AG04450 (cell line): ENCODE measurements around the gene ALG12. TPM values are rescaled to one million over a fixed set of nuclear protein-coding genes. Genes with fewer than 3 reads are reported as not detected.

Experiments used
- CTCF ChIA-PET: fragments of 300-600, 350-600 bp; formaldehyde crosslinking; extraction: SDS; loops from one replicate; lab custom pipeline; 2022; ENCODE audit warnings: antibody characterized with exemption, inconsistent platforms; lab: Charles Lee
- POLR2A ChIA-PET: fragments of 350-600 bp; formaldehyde crosslinking; extraction: SDS; loops from one replicate; lab custom pipeline; 2021; ENCODE audit warnings: antibody characterized with exemption, inconsistent platforms; lab: Yijun Ruan, JAX
- DNase-seq: peaks from one replicate; pipeline ENCODE4 v3.0.0-alpha.2; 2011; ENCODE audit warnings: low read depth, low spot score
- H3K27ac ChIP-seq: one replicate; pipeline ENCODE4 v1.5.1; 2012; ENCODE audit warnings: low read depth, low read length, control low read depth
- H3K27me3 ChIP-seq: one replicate; pipeline ENCODE4 v1.6.0; 2012; ENCODE audit warnings: low read length; ENCODE audit not compliant: control insufficient read depth, insufficient read depth
- H3K4me3 ChIP-seq: 2 replicates; pipeline ENCODE4 v1.5.1; 2011; ENCODE audit warnings: mild to moderate bottlenecking, low read depth, low read length, control low read depth
- H3K9me3 ChIP-seq: 2 replicates; pipeline ENCODE4 v1.5.1; 2012; ENCODE audit warnings: low read length; ENCODE audit not compliant: control insufficient read depth, insufficient read depth
- polyA plus RNA-seq: library from polyadenylated mRNA; depleted of rRNA; stranded (reverse); fragments of >200 nt; gene quantifications from 2 replicates; pipeline ENCODE4 v1.2.3, GENCODE V29; 2011
- TF ChIP-seq, protein P1 (sequence below): IDR thresholded peaks from 2 replicates; pipeline ENCODE4 v1.5.1; 2011; ENCODE audit warnings: low read depth, low read length, control low read depth, inconsistent platforms

Gene ALG12
- polyA plus RNA-seq, 1 experiment: 5.6 TPM

DNA sequence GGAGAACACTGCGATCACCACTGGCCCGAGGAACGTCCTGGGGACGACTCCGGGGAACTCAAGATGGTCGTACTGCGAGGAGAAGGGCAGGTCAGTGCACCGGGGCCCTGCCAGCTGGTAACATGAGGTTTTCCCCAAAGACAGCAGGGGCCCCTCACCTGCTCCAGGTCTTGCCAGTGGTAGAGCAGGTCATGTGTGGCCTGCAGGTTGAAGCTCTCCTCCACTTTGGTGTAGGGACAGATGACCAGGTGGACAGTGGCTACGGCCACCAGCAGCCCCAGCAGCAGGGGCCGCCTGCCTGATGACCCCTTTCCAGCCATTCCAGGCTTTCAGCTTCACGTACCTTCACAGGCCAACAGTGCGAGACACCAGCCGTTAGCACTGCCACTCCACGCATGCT is 4.8 kb downstream of the ALG12 start:
- Histone ChIP-seq H3K27me3 (no peaks in the 10 kb centered on the region), H3K4me3 (no peak overlapping the region), H3K9me3 (no peaks in the 10 kb centered on the region; the same call in 1 of the 2 replicates), H3K27ac (no peak overlapping the region)
- CTCF ChIA-PET: no interaction called here
- TF ChIP-seq, protein P1, sequence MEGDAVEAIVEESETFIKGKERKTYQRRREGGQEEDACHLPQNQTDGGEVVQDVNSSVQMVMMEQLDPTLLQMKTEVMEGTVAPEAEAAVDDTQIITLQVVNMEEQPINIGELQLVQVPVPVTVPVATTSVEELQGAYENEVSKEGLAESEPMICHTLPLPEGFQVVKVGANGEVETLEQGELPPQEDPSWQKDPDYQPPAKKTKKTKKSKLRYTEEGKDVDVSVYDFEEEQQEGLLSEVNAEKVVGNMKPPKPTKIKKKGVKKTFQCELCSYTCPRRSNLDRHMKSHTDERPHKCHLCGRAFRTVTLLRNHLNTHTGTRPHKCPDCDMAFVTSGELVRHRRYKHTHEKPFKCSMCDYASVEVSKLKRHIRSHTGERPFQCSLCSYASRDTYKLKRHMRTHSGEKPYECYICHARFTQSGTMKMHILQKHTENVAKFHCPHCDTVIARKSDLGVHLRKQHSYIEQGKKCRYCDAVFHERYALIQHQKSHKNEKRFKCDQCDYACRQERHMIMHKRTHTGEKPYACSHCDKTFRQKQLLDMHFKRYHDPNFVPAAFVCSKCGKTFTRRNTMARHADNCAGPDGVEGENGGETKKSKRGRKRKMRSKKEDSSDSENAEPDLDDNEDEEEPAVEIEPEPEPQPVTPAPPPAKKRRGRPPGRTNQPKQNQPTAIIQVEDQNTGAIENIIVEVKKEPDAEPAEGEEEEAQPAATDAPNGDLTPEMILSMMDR: no peak
- no peak for DNase-seq
- POLR2A ChIA-PET: no interaction called here

DNA sequence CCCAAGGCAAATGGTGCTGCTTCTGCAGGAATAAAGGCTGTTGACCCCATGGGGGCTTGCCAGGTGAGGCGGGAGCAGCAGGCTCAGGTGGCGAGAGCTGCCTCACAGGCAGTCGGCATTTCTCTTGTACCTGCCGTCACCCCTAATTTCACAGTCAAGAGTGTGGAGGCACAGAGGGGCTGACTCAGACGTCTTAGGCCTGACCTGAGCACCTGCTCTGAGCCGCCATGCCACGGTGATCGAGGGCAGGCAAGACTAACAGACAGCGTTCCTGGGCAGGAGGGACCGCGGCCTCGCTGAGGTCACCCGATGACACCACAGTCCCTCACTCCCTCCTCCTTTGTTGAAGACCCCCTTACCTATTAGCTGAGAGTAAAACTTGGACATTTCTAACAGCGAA is 5.2 kb downstream of the ALG12 start:
- Histone ChIP-seq H3K27ac (no peak overlapping the region), H3K4me3 (no peak overlapping the region), H3K27me3 (no peaks in the 10 kb centered on the region), H3K9me3 (no peaks in the 10 kb centered on the region; the same call in 1 of the 2 replicates)
- POLR2A ChIA-PET: no interaction called here
- CTCF ChIA-PET: no interaction called here
- DNase-seq: no peak
- TF ChIP-seq, protein P1: no peak

DNA sequence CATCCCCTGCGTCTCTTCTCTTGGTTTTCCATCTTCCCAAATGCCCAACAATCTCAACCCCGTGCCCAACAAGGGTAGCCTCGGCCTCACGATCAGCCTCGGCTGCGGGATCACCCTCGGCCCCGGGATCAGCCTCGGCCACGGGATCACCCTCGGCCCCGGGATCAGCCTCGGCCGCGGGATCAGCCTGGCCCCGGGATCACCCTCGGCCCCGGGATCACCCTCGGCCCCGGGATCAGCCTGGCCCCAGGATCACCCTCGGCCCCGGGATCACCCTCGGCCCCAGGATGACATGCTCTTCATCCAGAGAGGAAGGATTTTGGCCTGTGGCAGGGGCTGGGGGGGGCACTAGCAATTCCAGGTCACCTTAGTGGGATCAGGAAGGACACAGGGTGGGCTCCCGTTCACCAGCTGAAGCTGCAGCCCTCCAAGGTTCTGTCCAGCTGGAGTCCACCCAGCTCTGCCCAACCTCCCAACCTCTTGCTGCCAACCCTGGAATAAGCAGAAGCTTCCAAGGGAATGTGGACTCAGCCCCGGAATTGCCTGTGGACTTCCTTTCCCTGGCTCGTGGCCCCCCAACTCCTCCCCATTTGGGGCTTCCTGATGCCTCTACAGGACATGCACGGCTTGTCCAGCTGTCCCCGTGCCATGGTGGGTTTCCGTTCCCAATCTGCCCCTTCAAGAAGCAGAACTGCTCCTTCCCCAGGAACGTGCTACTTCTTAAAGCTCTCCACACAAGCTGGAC is 6.2 kb downstream of the ALG12 start:
- TF ChIP-seq, protein P1: no peak
- Histone ChIP-seq H3K9me3 (no peaks in the 10 kb centered on the region; the same call in 1 of the 2 replicates), H3K4me3 (no peak overlapping the region), H3K27me3 (no peaks in the 10 kb centered on the region), H3K27ac (no peak overlapping the region)
- ChIA-PET POLR2A (no interaction called here), CTCF (no interaction called here)
- no peak for DNase-seq

DNA sequence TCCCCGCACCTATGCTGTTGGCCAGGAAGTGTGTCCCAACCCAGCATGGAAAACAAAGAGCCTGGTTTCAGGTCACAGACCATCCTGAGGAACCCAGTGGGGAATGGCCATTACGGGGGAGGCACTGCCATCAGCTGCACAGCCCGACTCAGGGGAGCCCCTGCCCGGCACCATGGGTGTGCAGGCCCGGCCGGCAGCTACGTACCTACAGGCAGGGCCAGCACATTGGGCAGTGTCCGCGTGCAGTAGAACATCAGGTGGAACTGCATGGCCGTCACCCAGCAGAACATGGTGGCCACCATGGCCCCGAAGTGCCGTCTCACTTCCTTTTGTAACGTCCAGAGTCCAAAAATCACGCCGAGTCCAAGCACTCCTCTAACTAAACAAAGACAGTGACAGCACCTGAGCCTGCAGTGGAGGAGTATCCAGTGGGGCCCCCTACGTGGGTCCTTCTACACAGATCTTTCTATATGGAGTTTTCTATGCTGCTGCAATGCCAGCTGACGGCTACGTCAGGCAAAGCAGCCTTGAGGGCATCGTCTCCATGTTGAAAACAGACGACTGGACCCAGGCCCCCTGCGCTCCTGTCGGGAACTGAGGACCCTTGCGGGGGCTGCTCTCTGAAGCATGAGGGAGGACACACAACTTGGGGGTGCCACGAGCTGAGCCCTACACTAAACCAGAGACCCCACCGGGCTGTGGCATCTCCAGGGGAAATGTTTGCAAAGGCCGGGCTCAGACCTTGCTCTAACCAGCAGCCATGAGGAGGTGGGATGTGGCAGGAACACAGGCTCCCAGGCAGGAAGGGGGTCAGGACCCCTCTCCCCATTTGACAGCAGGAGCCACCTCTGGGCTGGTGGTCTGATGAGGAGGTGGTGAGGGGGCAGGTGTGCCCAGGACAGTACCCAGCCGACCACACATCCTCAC is 7.7 kb downstream of the ALG12 start:
- CTCF ChIA-PET: no interaction called here
- DNase-seq: no peak

More for the DNA sequence above, 7.7 kb downstream of the ALG12 start:
- Histone ChIP-seq H3K9me3 (no peaks in the 10 kb centered on the region; the same call in 1 of the 2 replicates), H3K4me3 (no peak overlapping the region), H3K27ac (no peak overlapping the region), H3K27me3 (no peaks in the 10 kb centered on the region)
- TF ChIP-seq, protein P1: no peak
- POLR2A ChIA-PET: no interaction called here
